Suppressor macrophage (primary cell): ENCODE results near the gene CDH13.

Experiments used
- DNase-seq, 4 experiments: peaks; one replicate each; pipeline ENCODE4 v3.0.0-alpha.2; 2020 to 2022

CDH13 gene

DNA sequence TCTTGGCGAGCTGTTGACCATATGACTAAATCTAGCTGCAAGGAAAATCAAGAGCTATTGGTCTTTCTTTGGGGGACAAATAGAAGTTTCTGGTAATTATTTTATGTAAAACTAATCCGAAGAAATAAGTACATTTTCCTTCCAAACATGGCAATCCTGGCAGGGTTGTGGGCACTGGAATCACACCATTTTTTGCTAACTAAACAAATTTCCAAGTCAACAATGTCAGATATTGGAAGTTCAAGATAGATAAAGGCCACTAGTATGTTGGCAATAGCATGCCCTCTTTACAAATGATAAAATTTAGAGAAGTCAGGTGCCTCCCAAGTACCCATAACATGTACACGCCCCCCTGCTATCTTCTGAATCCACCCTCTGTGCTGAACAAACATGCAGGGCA is 330.4 kb downstream of the CDH13 start:
- no peak for DNase-seq

DNA sequence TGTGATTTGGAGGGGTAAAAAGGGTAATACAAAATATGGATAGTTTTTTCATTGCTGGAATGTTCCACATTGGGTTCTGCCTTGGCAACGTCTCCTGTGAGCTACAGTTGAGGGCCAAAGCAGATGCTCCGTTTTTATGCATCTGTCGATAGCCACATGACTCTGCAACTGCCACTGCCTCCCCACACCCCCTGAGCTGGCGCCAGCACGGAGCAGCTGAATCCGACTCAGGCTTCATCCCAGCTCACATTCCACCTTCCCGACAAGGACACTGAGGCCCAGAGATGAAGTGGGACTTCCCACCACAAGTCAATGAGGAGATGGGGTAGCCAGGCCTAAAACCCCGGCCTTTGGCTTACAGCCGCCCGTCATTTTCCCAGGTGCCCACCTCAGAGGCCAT is 334.1 kb downstream of the CDH13 start:
- no peak for DNase-seq

DNA sequence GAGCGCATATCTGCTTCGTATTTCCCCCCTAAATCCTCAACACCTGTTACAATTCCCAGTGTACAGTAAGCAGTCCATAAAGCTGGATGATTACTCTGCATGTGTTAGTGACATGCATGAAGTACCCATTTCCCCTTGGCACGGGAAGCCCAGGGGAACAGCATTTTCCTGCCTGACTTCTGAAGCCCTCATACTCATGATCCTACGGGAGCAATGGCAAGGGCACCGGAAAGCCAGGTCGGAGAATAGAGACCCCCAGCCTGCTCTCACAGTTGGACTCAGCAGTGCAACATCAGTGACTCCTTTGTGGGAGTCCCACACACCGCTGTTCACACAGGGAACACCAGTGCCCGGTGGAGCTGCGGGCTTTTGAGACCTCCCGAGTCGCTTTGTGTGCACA is 336.9 kb downstream of the CDH13 start:
- DNase-seq: no peak

DNA sequence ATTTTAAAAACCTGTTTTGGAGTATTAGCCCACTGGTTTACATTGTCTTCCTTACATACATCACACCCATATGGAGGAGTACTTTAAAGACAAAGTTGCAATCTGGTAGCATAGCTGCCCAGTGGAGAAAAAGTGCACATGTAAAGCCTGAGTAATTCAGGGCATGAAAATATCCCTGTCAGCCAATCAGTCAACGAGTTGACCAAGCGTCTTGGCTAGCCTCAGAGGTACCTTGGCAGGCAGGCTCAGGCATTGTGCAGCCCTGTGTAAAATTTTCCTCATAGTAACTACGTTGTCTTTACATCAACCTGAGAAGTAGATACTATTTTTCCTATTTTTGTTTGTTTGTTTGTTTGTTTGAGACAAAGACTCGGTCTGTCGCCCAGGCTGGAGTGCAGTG is 339.0 kb downstream of the CDH13 start:
- no peak for DNase-seq

DNA sequence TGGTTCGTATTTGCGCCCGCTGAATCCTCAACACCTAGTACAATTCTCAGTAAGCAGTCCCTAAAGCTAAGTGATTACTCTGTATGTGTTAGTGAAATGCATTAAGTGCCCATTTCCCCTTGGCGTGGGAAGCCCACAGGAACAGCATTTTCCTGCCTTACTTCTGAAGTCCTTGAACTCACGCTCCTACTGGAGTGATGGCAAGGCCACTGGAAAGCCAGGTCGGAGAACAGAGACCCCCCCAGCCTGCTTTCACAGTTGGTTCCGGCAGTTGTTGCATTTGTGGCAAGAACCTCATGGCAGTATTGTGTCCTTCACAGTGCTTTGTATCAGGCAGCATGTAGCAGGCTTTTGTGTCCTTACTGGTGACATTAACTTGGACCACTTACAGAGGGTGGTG is 340.7 kb downstream of the CDH13 start:
- no peak for DNase-seq

DNA sequence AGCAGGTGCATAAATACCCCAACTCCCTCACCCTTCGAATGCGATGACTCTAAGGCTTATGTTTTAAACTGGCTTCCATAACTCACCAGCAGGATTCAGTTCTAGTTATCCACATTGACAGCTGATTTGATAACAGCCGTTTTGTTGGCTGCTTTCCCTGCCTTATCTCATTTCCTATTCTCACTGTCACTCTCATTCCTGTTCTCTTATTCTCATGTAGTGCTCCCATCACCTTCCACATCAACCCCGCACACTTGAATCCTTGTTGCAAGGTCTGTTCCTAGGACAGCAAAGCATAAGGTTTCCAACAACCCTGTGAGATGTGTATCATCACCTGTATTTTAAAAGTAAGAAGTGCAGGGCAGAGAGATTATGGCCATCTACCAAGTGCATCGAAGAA is 344.4 kb downstream of the CDH13 start:
- no peak for DNase-seq

DNA sequence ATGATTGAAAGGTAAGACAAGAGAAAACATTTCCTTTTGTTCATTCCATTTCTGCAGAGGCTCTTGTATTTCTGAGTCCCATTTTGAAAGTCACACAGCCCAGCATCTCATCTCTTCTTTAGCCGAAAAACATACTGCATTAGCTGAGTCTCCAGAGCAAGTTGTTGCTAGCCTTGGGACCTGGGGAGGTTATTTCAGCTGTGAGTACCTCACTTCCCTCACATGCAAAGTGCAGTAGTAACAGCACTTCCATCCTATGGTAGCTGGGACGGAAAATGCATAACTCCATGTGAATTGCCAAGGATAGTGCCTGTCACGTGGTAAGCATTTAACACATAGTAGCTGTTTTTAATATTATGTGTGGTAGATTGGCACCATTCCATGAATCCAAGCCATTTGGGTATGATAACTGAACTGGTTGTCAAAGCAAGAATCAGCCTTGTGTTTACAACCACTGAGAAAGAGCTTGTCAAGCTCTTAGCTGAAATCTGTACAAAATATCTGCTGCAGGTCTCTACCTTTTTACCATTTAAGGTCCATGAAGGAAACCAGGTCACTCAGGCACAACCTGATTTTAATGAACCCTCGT is 345.7 kb downstream of the CDH13 start:
- no peak for DNase-seq

DNA sequence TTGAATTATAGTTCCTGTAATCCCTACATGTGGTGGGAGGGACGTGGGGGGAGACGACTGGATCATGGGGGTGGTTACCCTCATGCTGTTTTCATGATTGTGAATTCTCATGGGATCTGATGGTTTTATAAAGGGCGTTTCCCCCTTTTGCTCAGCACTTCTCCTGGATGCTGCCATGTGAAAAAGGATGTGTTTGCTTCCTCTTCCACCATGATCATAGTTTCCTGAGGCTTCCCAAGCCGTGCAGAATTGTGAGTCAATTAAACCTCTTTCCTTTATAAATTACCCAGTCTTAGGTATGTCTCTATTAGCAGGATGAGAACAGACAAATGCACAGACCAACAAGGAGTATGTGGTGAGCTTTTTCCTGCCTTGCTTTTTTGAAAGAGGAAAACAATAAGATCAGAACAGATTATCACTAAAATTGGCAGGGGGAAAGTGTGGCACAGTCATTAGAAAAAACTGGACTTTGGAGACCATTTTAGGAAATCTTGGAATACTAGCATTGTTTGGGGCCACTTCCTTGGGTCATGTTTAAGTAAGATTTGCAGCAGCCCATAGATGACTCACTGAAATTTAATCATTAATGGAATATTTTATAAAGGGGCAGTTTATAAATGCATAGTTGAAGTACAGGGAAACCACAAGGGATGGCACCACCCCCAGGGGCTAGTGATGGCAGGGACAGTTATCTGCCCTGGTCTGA is 352.8 kb downstream of the CDH13 start:
- DNase-seq: no peak

DNA sequence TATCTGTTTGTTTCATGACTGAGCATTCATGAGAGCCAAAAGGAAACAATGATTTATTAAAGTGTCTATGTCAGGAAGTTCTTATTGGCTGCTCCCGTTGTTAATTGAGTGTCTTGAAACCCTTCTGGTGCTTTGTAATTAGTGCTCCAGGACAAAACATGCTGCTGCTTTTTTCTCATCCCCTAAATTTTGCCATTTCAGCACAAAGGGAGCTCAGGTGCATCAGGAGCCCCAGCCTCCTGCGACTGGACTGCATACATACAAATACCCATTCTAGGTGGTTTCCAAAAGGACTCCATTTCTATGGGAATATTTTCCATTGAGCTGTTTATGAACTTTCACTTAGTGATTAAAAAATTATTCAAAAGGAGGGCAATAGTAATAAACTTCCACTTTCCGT is 354.0 kb downstream of the CDH13 start:
- no peak for DNase-seq

DNA sequence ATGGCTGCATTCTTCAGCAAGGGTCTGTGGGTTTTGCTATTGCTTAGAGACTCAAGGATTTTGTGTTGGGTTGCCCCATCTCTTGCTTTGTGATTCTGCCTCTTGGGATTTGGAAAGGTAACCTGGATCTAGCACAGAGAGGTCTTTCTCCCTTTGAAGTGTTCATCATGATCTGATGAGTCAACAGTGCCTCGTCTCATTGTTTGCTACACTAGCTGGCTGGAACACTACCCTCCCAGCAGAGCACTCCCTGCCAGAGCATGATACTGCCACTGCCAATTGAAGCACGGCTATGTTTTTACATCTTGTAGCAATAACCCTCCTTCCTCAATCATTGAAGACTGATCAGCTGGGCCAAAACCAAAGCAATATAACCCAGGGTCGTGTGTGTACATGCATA is 361.0 kb downstream of the CDH13 start:
- DNase-seq: no peak

DNA sequence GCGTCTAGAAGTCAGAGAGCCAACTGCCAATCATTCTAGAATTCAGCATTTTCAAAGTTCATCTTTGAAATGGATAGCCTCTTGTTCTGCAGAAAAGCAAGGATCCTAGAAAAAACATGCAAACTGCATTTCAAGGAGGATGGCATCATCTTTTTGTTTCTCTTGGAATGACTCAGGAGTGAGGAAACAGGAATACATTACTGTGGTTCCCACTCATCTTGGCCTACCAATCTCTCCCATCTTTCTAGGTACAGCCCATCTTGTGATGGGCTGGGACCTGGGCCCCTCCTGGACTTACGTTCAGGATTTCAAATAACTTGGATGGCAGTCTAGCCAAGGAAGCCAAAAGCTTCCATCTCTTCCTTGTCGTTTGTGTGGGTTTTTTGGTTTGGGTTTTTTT is 363.4 kb downstream of the CDH13 start:
- no peak for DNase-seq

DNA sequence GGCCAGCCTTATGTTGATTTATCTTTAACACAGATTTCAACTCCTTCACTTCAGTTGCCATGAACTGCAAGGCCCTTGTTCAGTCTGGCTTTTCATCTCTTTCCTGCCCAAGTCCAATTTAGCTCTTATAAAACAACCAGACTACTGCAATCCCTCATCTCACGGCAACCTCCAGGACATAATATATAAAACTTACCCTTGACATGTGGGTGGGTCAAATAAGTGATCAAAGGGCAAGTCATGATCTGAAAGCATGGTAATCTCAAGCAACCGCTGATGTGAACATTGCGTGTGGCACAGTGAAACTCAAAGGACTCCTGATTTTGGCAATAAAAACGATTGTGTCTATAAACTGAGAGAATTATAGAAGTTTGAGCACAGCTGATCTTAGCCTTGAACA is 364.6 kb downstream of the CDH13 start:
- no peak for DNase-seq

DNA sequence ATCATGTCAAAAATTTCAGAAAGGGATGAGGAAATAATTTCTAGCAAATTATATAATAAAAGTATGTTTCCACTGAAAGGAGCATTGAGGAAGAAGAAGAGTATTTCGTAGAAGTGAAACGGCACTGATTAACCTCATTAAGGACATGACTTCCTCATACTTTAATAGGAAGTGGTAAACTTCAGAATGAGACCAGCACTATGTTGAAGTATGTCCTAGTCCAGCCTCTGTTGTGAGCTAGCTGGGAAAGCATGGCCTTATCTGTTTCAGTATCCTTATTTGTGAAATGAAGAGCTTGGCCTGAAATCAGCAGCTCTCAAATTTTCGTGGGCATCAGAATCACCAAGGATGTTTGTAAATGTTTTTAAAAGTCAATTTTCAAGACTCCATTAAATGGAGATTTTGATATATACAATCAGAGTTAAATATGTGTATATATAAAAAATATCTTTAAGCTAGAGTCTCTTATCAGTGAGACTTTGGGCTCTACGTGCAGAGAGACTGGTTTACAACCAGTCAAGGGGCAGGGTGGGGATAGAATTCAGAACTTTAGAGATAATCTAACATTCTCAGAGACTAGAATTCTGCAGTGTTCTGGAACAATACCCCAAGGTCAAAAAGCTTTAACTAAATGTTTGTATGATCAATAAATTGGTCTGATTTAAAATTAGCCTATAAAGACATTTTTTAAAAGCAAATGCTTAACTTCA is 365.4 kb downstream of the CDH13 start:
- DNase-seq: peak in 2 of 4 experiments; percentile 10 to 12

DNA sequence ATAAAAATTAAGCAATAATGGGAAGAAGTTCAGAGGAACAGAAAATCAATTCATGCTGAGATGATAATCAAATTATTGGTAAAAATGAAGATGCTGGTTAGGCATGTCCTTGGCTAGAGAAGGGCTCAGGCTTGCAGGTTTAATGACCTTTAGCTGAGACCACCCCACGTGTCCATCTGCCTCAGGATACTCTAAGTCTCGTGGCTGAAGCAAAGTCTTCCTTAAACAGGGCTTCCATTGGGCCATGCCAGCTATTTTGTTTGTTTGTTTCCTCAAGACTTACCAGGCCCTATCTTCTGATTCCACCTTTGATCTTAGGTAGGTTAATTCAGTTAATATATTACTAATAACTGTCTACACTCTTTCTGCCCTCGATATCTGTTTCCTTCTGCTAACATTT is 366.0 kb downstream of the CDH13 start:
- DNase-seq: no peak

DNA sequence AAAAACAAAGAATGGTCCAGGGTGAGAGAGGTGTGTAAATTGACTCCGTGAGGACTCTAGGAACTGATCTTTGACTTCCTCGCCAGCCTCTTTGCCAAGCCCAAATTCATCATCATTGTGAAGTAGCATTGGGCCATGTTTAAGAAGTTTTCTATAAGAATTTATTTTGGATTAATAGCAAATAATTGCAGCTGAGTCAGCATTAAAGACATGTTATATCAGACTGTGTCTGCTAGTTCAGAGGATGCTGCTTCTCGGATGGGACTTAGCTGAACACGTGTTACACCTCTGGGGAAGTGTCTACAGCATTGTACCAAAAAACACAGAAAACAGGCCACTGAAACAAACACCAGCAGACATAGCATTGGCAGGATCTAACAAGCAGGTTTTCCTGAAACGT is 366.6 kb downstream of the CDH13 start:
- no peak for DNase-seq

DNA sequence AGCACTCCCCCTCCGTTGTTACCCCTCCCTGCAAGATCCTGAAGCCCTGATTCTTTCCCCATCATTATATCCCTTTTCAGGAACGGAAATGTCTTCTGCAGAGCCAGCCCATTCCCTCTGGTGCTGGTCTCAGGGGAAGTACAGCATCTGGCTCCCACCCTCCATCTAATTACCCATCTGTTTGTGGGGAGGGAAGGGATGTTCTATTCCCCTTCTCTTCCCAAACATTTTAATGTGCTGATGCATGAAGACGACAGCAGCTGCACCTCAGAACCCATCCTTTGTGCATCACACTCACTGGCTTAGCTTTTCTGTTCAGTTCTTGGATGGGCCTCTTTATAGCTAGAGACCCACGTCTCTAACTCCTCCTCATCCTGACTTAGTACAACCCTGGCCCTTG is 367.2 kb downstream of the CDH13 start:
- no peak for DNase-seq

DNA sequence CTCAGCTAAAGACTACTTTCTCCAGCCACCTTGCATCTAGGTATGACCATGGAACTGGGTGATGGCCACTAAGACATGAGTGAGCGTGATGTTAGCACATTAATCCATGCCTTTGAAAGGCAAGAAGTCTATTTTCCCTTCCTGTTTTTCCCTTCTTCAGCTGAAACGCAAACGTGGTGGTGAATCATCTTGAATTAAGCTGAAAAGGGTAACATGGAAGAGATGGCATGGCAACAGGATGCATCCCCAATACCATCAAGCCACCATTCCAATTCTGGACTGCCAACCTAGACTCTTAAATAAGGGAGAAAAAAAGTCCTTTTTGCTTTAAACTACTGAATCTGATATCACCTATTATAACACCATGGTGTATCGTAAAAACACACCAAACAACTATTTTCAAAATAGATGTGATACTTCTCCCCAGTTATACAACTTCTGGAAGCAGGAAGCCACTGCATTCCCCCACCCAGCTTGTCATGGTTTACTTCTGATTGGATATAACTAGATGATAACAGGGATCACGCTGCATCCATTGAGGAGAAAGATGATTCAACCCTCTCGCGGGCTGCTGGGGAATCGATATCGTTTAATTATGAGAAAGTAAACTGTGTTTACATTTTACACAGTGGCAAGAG is 368.6 kb downstream of the CDH13 start:
- DNase-seq: no peak

DNA sequence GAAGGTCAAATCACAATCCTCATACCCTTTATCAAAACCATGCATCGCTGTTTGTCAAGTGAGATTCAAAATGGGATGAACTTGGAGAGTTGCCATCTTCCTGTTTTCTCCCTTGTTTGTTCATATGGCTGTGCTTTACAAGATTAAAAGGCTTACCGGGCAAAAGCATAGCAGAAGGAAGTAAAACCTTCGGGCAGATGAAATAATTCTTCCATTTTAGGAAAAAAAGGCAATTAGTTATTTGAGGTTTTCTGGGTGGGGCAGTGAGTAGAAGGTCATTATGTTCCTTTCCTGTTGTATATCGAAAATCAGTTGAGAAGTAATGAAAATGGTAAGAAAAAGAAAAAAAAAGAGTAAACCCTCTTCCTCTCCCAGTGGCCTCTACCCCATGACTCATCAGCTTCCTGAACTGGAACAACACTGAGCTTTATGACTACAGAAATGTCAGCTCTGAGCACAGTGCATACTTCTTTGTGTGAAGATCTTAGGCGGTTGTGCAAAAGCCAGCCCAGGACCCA is 369.2 kb downstream of the CDH13 start:
- DNase-seq: peak; percentile 1 to 28 (median 8)

DNA sequence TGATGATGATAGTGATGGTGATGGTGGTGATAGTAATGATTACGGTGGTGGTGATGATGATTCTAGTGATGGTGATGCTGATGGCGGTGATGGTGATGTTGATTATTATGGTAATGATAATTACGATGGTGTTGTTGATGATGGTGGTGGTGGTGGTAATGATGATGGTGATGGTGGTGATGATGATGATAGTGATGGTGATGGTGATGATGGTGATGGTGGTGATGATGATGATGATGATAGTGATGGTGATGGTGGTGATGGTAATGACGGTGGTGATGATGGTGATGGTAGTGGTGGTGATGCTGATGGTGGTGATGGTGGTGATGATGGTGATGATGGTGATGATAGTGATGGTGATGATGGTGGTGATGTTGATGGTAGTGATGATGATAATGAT is 370.0 kb downstream of the CDH13 start:
- no peak for DNase-seq

DNA sequence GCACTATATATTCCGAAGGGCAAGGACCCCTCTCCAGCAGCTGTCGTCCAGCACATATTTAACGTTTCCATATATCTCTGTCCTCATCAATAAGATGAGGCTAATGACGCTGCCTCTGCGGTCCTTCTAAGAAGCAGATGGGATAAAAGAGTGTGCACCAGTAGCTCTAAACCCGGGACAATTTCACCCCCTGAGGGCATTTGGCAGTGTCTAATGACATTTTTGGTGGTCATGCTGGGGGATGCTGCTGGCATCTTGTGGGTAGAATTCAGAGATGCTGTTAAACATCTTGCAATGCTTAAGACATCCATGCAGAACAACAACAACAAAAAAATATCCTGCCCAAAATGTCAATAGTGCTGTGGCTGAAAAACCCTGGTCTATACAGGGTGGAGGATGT is 372.9 kb downstream of the CDH13 start:
- DNase-seq: no peak

DNA sequence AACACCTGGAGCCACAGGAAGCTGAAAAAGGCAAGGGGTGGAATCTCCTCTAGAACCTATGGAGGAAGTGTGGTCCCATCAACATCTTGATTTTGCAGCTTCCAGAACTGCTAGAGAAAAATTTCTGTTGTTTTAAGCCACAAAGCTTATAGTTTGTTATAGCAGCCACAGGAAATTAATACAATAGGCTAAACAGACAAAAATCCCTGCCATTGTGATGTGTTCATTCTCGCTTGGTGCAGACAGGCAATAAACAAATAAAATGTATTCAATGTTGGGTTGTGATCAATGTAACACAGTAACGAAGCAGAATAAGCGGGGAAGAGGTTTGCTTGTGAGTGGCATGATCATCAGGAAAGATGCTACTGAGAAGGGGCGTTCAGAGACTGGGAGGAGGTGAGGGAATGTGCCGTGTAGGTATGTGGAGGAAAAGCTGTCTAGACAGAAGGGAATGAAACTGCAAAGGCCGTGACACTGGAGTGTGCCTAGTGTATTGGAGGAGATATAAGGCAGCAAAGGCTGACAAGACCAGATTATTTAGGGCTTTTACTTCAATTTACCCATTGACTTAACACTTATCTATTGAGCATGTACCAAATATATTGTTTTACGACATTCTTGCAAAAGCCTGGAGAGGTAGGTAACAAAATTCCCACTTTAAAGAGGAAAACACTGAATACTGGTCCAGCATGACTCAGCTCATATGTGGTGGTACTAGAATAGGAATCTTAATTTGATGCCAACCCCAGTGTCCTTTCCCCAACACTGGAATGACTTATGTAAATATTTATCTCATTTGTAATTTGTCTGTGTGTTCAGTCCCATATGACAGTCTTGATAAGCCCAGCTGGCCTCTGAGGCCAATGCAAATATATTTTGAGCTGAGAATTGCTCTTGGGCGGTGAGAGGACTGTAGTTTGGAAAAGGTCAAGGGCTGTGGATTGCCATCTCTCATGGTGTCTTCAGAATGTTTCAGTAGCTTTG is 375.9 kb downstream of the CDH13 start:
- no peak for DNase-seq
